GM12891 (cell line): ENCODE results near the gene TAS2R38.

Experiments
- POLR2A ChIP-seq: IDR thresholded peaks from 2 replicates; pipeline ENCODE4 v1.6.1; 2011; ENCODE audit warnings: low read depth, low read length, control low read depth
- POLR2AphosphoS5 ChIP-seq: IDR thresholded peaks from 2 replicates; pipeline ENCODE4 v1.6.1; 2011; ENCODE audit warnings: low read depth, low read length, control low read depth
- POU2F2 ChIP-seq: IDR thresholded peaks from 2 replicates; pipeline ENCODE4 v1.6.1; 2011; ENCODE audit warnings: low read depth, mild to moderate bottlenecking, control low read depth, low read length, moderate library complexity
- SPI1 ChIP-seq: IDR thresholded peaks from 2 replicates; pipeline ENCODE4 v1.6.1; 2011; ENCODE audit warnings: low read depth, low read length, control low read depth
- TAF1 ChIP-seq: IDR thresholded peaks from 2 replicates; pipeline ENCODE4 v1.6.1; 2011; ENCODE audit warnings: low read depth, low read length, control low read depth

- TF ChIP-seq TAF1 = no peak
- TF ChIP-seq POLR2A = no peak
- TF ChIP-seq POU2F2 = no peak
- TF ChIP-seq POLR2AphosphoS5 = no peak
- TF ChIP-seq SPI1 = no peak
Observed at GRCh38 chr7:141992688-141993087, 19.1 kb upstream of the TAS2R38 start.
